VCaP (cell line): ENCODE data around the gene HNRNPM.

Source experiments
- H3K27ac ChIP-seq: fragments of 450-650 bp; 2 replicates; pipeline ENCODE4 v1.5.1; 2017
- TF ChIP-seq, protein P1 (sequence below): fragments of 450-650 bp; conservative IDR thresholded peaks from 2 replicates; pipeline ENCODE4 v1.5.1; 2017; ENCODE audit warnings: mild to moderate bottlenecking, moderate library complexity

The HNRNPM gene

DNA sequence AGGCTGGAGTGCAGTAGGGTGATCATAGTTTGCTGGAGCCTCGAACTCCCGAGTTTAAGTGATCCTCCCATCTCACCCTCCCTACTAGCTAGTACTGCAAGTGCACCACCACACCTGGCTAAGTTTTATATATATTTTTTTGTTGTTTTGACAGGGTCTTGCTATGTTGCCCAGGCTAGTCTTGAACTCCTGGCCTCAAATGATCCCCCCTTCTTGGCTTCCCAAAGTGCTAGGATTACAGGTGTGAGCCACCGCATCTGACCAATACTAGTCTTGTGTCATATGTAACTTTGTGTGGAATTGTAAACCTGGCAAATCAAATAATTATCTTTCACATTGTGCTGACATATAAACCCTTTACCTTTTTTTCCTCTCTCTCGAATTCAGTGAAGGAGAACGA lies 10.2 kb downstream of the HNRNPM start:
- TF ChIP-seq, protein P1, sequence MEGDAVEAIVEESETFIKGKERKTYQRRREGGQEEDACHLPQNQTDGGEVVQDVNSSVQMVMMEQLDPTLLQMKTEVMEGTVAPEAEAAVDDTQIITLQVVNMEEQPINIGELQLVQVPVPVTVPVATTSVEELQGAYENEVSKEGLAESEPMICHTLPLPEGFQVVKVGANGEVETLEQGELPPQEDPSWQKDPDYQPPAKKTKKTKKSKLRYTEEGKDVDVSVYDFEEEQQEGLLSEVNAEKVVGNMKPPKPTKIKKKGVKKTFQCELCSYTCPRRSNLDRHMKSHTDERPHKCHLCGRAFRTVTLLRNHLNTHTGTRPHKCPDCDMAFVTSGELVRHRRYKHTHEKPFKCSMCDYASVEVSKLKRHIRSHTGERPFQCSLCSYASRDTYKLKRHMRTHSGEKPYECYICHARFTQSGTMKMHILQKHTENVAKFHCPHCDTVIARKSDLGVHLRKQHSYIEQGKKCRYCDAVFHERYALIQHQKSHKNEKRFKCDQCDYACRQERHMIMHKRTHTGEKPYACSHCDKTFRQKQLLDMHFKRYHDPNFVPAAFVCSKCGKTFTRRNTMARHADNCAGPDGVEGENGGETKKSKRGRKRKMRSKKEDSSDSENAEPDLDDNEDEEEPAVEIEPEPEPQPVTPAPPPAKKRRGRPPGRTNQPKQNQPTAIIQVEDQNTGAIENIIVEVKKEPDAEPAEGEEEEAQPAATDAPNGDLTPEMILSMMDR: no peak
- H3K27ac ChIP-seq: no peak overlapping the region

DNA sequence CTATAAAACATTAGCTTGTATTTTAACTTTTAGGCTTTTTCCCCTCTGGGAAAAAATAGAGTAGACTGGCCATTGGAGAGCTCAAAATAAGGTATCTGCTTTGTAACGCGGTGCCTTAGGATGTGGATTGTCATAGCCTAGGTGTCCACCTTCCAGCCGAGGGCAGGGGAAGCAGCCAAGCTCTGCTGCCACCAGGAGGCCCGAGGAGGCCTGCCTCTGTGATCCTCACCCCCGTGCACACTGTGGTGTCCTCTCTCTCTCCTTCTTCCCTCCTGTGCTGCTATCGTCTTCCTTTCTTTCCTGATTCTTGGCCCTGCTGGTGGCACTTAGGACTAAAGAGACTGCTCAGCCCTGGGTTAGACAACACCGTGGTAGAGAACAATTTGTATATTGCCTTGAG lies 11.3 kb downstream of the HNRNPM start:
- TF ChIP-seq, protein P1: no peak; the same call in 1 of the 2 replicates
- H3K27ac ChIP-seq: no peak overlapping the region

DNA sequence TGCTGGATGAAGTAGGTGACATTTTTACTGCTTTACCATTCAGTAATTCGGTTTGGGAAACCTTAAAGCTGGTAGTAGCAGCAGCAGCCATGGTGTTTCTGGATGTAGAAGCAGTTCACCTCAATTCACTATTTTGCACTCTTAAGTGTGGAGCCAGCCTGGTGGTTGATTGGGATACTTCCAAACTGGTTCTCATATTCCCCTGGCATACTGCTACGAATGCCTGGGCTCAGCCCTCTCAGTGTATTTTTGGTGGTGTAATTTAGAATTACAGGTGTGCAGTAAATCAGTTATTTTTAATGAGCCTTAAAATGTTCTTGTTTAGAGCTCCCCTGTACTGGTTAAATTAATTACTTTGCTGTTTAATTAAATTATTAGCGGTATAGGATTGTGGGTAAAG lies 12.4 kb downstream of the HNRNPM start:
- TF ChIP-seq, protein P1: no peak
- no peak overlapping the region for H3K27ac ChIP-seq

DNA sequence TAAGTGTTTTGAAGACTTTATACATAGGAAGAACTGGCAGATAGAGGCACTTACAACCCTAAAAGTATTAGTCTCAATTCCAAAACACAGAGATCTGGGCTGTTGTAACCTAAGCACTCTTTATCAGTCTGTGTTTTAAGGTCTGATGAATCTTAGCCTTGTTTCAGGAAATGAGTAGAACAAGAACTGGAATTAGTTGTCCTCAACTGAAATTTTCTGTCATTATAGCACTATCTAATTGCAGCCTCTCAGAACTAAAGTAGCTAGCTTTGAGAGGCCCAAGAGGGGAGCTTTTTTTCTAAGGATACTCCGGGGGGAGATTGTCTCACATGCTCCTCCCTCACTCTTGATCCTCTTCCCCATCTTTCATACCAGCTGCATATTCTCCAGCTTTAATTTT lies 13.1 kb downstream of the HNRNPM start:
- TF ChIP-seq, protein P1: no peak
- no peak overlapping the region for H3K27ac ChIP-seq

DNA sequence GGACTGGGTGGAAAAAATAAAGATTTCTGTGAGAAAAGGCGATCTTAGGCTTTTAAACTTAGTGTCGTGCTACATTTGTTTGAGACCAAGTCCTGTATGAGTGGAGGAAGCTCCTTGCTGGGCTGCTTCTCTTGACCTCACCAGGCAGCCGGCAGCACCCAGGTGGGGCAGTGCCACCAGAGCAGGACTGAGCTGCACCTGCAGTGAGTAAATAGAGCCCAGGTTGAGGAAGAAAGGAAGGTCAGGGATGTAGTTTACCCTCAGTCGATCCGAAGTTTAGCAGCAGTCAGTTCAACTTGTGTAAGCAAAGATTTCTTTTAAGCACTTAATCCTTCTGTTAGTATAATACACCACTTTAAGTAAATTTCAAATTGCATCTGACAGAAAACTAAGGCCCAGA lies 13.6 kb downstream of the HNRNPM start:
- TF ChIP-seq, protein P1: no peak
- H3K27ac ChIP-seq: peak overlapping the region; percentile 38; the same call in 1 of the 2 replicates

DNA sequence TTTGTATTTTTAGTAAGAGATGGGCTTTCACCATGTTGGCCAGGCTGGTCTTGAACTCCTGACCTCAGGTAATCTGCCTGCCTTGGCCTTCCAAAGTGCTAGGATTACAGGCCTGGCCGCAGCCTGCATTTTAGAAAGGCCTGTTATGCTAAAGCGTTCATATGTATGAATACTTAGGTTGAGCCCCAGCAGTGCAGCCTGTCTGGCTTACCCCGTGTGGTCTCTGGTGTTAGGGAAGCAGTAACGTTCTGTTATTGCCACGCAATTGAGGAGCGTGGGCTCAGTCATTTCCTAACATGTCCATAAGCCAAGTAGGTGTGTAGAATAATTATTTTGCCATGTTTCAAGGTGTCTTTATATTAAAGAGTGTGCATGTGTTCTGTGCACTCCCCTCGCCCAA lies 14.3 kb downstream of the HNRNPM start:
- H3K27ac ChIP-seq: peak overlapping the region; percentile 38
- TF ChIP-seq, protein P1: no peak

DNA sequence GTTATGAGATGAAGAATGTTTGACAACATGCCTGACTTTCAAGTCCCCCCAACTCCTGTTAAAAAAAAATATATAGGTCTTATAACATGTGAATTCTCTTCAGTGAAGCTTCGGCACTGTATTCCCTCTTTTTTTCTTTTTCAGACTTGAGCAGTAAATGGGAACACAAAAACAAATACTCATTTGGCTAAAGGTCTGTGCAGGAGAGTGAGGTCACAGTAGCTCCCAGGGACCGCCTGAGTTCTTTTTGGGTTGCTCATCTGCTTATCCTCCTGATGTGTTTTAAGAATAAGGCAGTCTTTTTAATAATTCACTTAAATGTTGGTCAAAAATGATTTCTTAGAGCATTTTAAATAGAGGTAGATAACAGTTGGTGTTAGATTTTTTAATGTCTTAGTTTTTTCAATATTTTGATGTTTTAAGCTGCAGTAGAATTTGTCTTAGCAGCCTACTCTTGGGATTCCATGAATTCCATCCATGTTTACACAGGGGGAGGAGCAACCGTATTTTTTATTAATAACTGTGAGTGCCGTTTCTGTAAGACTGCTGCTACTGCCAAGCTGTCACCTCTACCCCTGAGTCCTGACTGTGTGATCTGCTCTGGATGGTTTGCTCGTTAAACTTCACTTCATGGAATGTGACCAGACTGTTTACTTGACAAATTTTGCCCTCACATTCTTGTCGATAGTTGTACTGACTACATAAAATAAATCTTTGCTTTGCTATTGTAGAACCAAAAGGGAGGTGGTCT lies 14.9 kb downstream of the HNRNPM start:
- TF ChIP-seq, protein P1: no peak
- H3K27ac ChIP-seq: peak overlapping the region; percentile 38
